GM23248 (cell line): ENCODE measurements around the gene WSB1. TPM values are rescaled to one million over a fixed set of nuclear protein-coding genes. Genes with fewer than 3 reads are reported as not detected.
"Not testable (repeated sequence)": the region's sequence is repeated elsewhere in the genome, so short reads cannot be mapped to it uniquely, and the experiment has no call there.

ENCODE experiments used
- DNase-seq: peaks from one replicate; pipeline ENCODE4 v3.0.0-alpha.2; 2015
- H2AFZ ChIP-seq: fragments of 200-600 bp; sonication (generic); 2 replicates; pipeline ENCODE4 v1.6.1; 2016; ENCODE audit warnings: antibody characterized with exemption
- H3F3A ChIP-seq: fragments of 200-600 bp; sonication (generic); 2 replicates; pipeline ENCODE4 v1.6.1; 2016; ENCODE audit warnings: mild to moderate bottlenecking, antibody characterized with exemption, mixed run types; ENCODE audit not compliant: insufficient read depth
- H3K27ac ChIP-seq: fragments of 200-600 bp; sonication (generic); 2 replicates; pipeline ENCODE4 v1.5.1; 2016; ENCODE audit warnings: mild to moderate bottlenecking
- H3K27me3 ChIP-seq: fragments of 200-600 bp; sonication (generic); replicated peaks from 2 replicates; pipeline ENCODE4 v1.6.1; 2016; ENCODE audit warnings: mild to moderate bottlenecking; ENCODE audit not compliant: insufficient read depth
- H3K36me3 ChIP-seq: fragments of 200-600 bp; sonication (generic); 2 replicates; pipeline ENCODE4 v1.6.1; 2016; ENCODE audit warnings: low read depth, mild to moderate bottlenecking
- H3K4me1 ChIP-seq: fragments of 200-600 bp; sonication (generic); 2 replicates; pipeline ENCODE4 v1.6.1; 2016; ENCODE audit warnings: mild to moderate bottlenecking; ENCODE audit not compliant: insufficient read depth
- H3K4me2 ChIP-seq: fragments of 200-600 bp; sonication (generic); one replicate; pipeline ENCODE4 v1.6.1; 2016; ENCODE audit warnings: mild to moderate bottlenecking; ENCODE audit not compliant: unreplicated experiment
- H3K4me3 ChIP-seq: fragments of 200-600 bp; sonication (generic); 2 replicates; pipeline ENCODE4 v1.5.1; 2016; ENCODE audit warnings: mild to moderate bottlenecking
- H3K79me2 ChIP-seq: fragments of 200-600 bp; sonication (generic); 2 replicates; pipeline ENCODE4 v1.6.1; 2016; ENCODE audit warnings: mild to moderate bottlenecking; ENCODE audit not compliant: insufficient read depth
- H3K9ac ChIP-seq: fragments of 200-600 bp; sonication (generic); 2 replicates; pipeline ENCODE4 v1.6.1; 2016; ENCODE audit warnings: mild to moderate bottlenecking
- H3K9me2 ChIP-seq: fragments of 200-600 bp; sonication (generic); 2 replicates; pipeline ENCODE4 v1.6.1; 2016; ENCODE audit warnings: mixed run types, mild to moderate bottlenecking, moderate library complexity; ENCODE audit not compliant: insufficient read depth
- H3K9me3 ChIP-seq: fragments of 200-600 bp; sonication (generic); one replicate; pipeline ENCODE4 v1.6.1; 2017; ENCODE audit warnings: low read depth
- H4K20me1 ChIP-seq: fragments of 200-600 bp; sonication (generic); 2 replicates; pipeline ENCODE4 v1.6.0; 2016; ENCODE audit not compliant: insufficient read depth
- EZH2 ChIP-seq: fragments of 200-600 bp; sonication (generic); IDR thresholded peaks from 2 replicates; pipeline ENCODE4 v1.6.1; 2018; ENCODE audit warnings: antibody characterized with exemption, mild to moderate bottlenecking; ENCODE audit not compliant: insufficient read depth, poor library complexity, severe bottlenecking
- EZH2phosphoT487 ChIP-seq: fragments of 200-600 bp; sonication (generic); IDR thresholded peaks from 2 replicates; pipeline ENCODE4 v1.6.1; 2018; ENCODE audit warnings: antibody characterized with exemption, moderate library complexity, mild to moderate bottlenecking, low read depth; ENCODE audit not compliant: insufficient read depth
- WGBS, 2 experiments: methylation state at CpG; one replicate each; pipeline ENCODE4 v1.1.6; 2015 to 2017; ENCODE audit warnings: low lambda C conversion rate in 2 of 2, low coverage in 1 of 2; ENCODE audit errors: missing lambda C conversion rate in 2 of 2; 5-methylcytosine and 5-hydroxymethylcytosine counted together
- in situ Hi-C: fragments of 300-500 bp; cut with MboI; formaldehyde crosslinking; loops from 2 replicates; pipeline ENCODE4 v1.15.0; 2020
- polyA plus RNA-seq: library from polyadenylated mRNA; unstranded; fragments of >200 nt; fragmentation: Nextera tagmentation; extraction: Ambion mirVana; gene quantifications from 2 replicates; pipeline ENCODE4 v1.2.1, GENCODE V29; 2016
- total RNA-seq: library from RNA; depleted of rRNA; stranded (reverse); fragments of >200 nt; shearing (Covaris generic); gene quantifications from 2 replicates; pipeline ENCODE4 v1.2.3, GENCODE V29; 2014

WSB1 gene
- total and polyA plus RNA-seq, 2 experiments from 2014 or later = 127 to 135 TPM

DNA sequence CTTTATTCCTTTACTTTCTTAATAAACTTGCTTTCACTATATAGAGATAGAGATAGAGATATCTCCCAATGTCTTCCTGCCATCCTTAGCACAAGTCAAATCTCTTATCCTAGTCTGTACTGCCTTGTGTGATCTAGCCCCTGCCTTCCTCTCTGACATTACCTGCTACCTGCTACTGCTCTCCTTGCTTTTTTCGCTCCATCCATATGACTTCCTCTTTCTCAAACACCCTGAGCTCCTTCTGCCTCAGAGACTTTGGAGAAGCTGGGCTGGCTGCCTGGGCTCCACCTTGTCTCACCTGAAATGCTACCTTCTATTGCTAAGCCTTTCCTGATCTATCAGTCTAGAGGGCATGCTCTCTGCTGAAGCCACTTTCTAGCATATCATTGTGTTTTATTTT, 24.7 kb upstream of the WSB1 start:
- Histone ChIP-seq H3K27me3 (no peaks in the 10 kb centered on the region; the same call in 1 of the 2 replicates), H3K4me3 (no peak overlapping the region), H3K9me2 (no peaks in the 10 kb centered on the region), H3K9me3 (no peaks in the 10 kb centered on the region), H3K79me2 (no peaks in the 10 kb centered on the region), H3F3A (no peaks in the 10 kb centered on the region), H2AFZ (no peak overlapping the region), H4K20me1 (no peaks in the 10 kb centered on the region), H3K36me3 (no peaks in the 10 kb centered on the region), H3K9ac (no peak overlapping the region), H3K4me1 (no peaks in the 10 kb centered on the region), H3K4me2 (no peak overlapping the region), H3K27ac (no peak overlapping the region)
- TF ChIP-seq EZH2 (no peak), EZH2phosphoT487 (no peak)
- no peak for DNase-seq
- 61 to 76% methylated on average over 1 of the region's 1 CpG for WGBS, 2 experiments
- in situ Hi-C loops = no loop called here

DNA sequence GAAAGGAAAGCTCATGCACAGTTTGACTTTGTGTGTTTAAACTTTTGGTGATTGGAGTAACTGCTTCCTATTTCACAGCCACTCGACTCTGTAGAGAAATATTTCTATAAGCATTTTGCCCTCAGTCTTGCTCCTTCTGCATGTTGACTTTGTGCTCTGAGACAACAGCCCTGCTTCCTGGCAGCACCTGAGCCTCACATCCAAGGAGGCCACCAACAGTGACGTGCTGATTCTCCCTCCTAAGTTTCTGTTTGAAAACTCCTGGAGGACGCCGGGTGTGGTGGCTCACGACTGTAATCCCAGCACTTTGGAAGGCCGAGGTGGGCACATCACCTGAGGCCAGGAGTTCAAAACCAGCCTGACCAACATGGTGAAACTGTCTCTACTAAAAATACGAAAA, 23.9 kb upstream of the WSB1 start:
- Histone ChIP-seq H3K4me1 (no peaks in the 10 kb centered on the region), H3K27ac (no peak overlapping the region), H3K4me2 (no peak overlapping the region), H3K9me3 (no peaks in the 10 kb centered on the region), H3K79me2 (no peaks in the 10 kb centered on the region), H3K4me3 (no peak overlapping the region), H3K36me3 (no peaks in the 10 kb centered on the region), H3F3A (no peaks in the 10 kb centered on the region), H3K9me2 (no peaks in the 10 kb centered on the region), H3K9ac (no peak overlapping the region), H3K27me3 (no peaks in the 10 kb centered on the region; the same call in 1 of the 2 replicates), H4K20me1 (no peaks in the 10 kb centered on the region), H2AFZ (no peak overlapping the region)
- in situ Hi-C loops = no loop called here
- 42 to 53% methylated on average over 7 of the region's 7 CpGs for WGBS, 2 experiments
- DNase-seq = no peak
- TF ChIP-seq EZH2phosphoT487 (no peak), EZH2 (no peak)

DNA sequence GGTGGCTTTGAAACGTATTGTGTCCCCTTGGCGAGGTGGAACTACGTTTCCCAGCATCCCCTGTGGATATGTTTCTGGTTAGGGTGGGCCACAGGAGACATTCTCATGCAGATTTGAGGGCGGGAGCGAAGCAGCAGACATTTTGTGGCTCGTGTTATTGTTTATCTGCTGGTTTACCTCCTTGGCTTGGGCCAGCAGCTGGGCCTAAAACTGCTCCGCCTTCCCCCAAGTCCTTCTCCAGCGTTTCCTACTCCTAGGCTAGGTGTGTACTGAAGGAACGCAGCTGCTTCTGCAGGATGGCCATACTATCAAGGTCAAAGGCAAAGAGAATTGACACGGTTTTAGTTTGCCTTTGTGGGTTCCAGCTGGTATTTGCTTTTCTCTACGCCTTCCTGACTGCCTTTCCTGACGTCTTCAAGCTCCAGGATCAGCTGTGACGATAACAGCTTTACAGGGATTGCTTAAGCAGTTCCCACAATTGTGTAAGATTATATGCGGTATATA, 17.2 kb upstream of the WSB1 start:
- H3K4me2 ChIP-seq = no peak overlapping the region
- peaks cover 3% of the 10 kb centered on the region for H3K4me1 ChIP-seq
- no peaks in the 10 kb centered on the region for H3K9me3 ChIP-seq
- 0 out of 2 replicates have a peak, but pooled peaks cover 2% of the 10 kb centered on the region for H3F3A ChIP-seq
- in situ Hi-C loops = no loop called here
- no peak overlapping the region for H2AFZ ChIP-seq
- no peaks in the 10 kb centered on the region for H4K20me1 ChIP-seq
- no peaks in the 10 kb centered on the region for H3K9me2 ChIP-seq
- 63 to 67% methylated on average over 14 of the region's 14 CpGs for WGBS, 2 experiments
- no peak overlapping the region for H3K4me3 ChIP-seq
- H3K79me2 ChIP-seq = no peaks in the 10 kb centered on the region
- TF ChIP-seq EZH2 = no peak
- no peak for TF ChIP-seq EZH2phosphoT487
- no peaks in the 10 kb centered on the region for H3K27me3 ChIP-seq
- DNase-seq = no peak
- H3K36me3 ChIP-seq = no peaks in the 10 kb centered on the region
- H3K9ac ChIP-seq = no peak overlapping the region
- H3K27ac ChIP-seq = no peak overlapping the region

DNA sequence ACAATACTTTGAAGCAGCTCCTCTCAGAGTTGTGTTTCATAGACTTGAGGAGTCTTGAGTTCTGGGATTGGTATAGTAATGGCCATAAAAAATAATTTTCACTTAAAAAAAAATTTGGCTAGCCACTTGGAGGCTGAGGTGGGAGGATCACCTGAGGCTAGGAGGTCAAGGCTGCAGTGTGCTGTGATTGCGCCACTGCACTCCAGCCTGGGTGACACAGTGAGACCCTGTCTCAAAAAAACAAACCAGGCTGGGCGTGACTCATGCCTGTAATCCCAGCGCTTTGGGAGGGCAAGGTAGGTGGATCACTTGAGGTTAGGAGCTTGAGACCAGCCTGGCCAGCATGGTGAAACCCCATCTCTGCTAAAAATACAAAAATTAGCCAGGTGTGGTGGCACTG, 14.8 kb upstream of the WSB1 start:
- H3K27me3 ChIP-seq, H3K9me3 ChIP-seq, H3K36me3 ChIP-seq, H3K27ac ChIP-seq, H2AFZ ChIP-seq, H3K4me2 ChIP-seq, H3K4me1 ChIP-seq, DNase-seq, H3K9ac ChIP-seq, H3K4me3 ChIP-seq, H4K20me1 ChIP-seq, H3K79me2 ChIP-seq, H3K9me2 ChIP-seq, in situ Hi-C loops: not testable (repeated sequence)
- 88 to 96% methylated on average over 3 of the region's 3 CpGs for WGBS, 2 experiments
- peaks cover 17% of the 10 kb centered on the region; the same call in 1 of the 2 replicates for H3F3A ChIP-seq

DNA sequence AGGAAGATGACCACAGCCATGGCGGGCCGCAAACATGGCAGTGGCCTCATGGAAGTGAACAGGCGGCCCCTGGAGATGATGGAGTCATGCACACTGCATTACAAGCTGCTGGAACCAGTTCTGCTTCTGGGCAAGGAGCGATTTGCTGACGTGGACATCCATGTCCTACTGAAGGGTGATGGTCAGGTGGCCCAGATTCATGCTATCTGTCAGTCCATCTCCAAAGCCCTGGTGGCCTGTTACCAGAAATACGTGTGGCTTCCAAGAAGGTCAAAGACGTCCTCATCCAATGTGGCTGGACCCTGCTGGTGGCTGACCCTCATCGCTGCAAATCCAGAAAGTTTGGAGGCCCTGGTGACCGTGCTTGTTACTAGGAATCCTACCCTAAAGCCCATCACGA, 13.4 kb upstream of the WSB1 start:
- no peaks in the 10 kb centered on the region for H4K20me1 ChIP-seq
- TF ChIP-seq EZH2phosphoT487 (no peak), EZH2 (no peak)
- no peak overlapping the region for H3K4me3 ChIP-seq
- no peaks in the 10 kb centered on the region for H3K36me3 ChIP-seq
- no peaks in the 10 kb centered on the region for H3K9me2 ChIP-seq
- H2AFZ ChIP-seq = no peak overlapping the region
- H3K27ac ChIP-seq = no peak overlapping the region
- H3K27me3 ChIP-seq = no peaks in the 10 kb centered on the region
- 78 to 81% methylated on average over 10 of the region's 10 CpGs for WGBS, 2 experiments
- in situ Hi-C loops = no loop called here
- H3F3A ChIP-seq = peaks cover 17% of the 10 kb centered on the region; the same call in 1 of the 2 replicates
- DNase-seq = no peak
- no peaks in the 10 kb centered on the region for H3K9me3 ChIP-seq
- no peak overlapping the region for H3K4me2 ChIP-seq
- no peaks in the 10 kb centered on the region for H3K79me2 ChIP-seq
- no peak overlapping the region for H3K9ac ChIP-seq
- H3K4me1 ChIP-seq = peaks cover 8% of the 10 kb centered on the region
